ENCODE data around the gene SH3RF3.

GRCh38 chr2:109312902-109313301 lies 183.9 kb downstream of the SH3RF3 start:
- TF ChIP-seq CTCF (IDR thresholded peaks at IDR 0.05) = no peak
- no peak for TF ChIP-seq POLR2A (IDR thresholded peaks at IDR 0.05)
